Measurements from ENCODE around the gene LIPT2.
"Not testable (repeated sequence)": the region's sequence is repeated elsewhere in the genome, so short reads cannot be mapped to it uniquely, and the experiment has no call there.

LIPT2 gene

DNA sequence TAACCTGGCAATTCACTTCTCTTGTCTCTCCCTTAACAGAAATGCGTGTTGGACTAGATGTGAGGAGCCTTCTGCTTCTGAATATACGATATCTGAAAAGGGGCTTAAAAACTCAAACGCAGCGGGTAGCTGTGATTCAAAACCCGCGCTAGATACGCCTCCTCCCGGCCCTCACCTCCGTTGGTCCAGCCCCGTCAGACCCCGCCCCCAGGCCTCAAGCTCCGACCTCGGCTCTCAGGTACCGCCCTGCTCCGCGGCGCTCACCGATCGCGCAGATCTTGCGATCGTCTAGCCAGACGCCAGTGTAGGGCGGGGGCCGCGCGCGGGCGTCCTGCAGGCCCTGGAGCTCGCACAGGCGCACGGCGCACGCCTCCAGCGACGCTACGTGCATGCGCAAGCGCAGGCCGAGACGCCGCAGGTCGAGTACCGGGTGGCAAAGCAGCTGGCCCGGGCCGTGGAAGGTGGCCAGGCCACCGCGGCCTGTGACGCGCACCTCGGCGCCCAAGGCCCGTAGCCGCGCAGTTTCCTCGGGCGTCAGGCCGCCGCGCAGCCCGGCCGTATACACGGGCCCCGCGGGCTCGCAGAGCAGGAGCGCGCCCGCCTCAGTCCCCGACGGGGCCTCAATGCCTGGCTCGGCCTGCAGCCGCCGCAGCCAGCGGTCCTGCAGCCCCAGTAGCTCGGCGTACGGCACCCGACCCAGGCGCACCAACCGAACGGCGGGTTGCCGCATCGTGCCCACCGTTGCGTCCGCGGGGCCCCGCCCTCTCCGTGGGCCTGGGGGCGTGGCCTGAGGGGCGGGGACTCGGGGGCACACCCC, at the start of gene LIPT2:
Gene LIPT2, minus strand, starts transcription at position 751 of the 817 bp plus-strand sequence. Its CDS starts 21 bp downstream, at position 730.
- DNase-seq: peak; percentile 79

- no peak for DNase-seq
Measured at GRCh38 chr11:74541466-74541865, 47.9 kb upstream of the LIPT2 start.

DNA sequence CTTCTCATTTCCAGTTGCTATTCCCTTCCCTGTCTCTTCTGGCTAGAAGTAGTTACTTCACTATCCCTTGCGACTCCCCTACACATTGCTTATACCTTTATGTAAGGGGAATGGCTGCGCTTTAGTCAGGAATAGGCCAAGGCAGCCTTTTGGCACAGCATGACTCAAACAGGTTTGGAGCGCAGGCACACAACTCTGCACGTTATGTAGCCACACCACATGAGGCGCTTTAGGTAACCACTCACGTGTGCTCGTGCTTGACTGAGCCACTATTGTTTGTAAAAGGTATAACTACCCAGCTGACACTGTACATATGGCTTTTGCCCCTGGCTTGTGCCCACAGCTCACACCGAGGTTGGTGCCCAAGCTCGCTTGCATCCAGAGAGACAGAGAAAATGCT, 46.7 kb upstream of the LIPT2 start:
- DNase-seq: no peak

GRCh38 chr11:74538680-74539079, 45.2 kb upstream of the LIPT2 start:
- DNase-seq: no peak

- no peak for DNase-seq
Measured at GRCh38 chr11:74535371-74536160, 42.0 kb upstream of the LIPT2 start.

GRCh38 chr11:74534946-74535275, 41.4 kb upstream of the LIPT2 start:
- DNase-seq: not testable (repeated sequence)

GRCh38 chr11:74534216-74534945, 40.9 kb upstream of the LIPT2 start:
- DNase-seq: no peak

GRCh38 chr11:74533421-74533820, 39.9 kb upstream of the LIPT2 start:
- DNase-seq: no peak

- no peak for DNase-seq
Measured at GRCh38 chr11:74532501-74533246, 39.1 kb upstream of the LIPT2 start.

DNA sequence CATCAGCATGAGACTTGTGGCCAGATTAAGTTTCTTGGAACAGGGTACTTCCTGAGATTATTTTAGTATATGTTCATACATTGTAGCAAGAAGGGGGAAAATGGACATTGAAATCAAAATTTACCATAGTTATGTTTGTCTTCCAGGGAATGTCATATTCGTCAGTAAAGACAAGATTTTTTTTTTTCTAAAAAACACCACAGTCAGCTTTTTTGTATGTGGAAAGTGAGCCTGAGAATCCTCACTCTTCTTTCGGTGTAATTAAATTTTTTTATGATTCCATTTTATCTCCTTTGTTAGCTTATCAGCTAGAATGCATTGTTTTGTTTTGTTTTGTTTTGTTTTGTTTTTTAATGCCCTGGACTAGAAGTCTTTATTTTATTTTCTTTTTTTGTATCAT, 31.5 kb upstream of the LIPT2 start:
- DNase-seq: no peak

DNA sequence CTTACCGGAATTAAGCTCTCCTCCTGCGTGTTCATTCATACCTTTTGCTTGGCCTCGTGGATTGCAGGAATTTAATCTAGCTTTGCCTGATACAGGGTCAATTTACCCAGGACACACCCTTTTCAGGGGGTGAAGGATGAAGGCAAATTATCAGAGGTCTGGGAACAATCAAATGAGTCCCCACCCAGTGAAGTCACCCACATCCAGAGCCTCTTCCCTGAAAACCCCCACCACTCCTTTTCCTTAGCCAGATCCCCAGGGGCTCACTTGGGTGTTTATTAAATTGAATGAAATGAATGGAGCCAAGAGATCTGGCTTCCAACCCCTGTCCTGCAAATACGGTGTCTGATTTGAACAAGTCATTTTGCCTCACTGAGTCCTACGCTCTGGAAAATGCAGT, 31.0 kb upstream of the LIPT2 start:
- DNase-seq: no peak

DNA sequence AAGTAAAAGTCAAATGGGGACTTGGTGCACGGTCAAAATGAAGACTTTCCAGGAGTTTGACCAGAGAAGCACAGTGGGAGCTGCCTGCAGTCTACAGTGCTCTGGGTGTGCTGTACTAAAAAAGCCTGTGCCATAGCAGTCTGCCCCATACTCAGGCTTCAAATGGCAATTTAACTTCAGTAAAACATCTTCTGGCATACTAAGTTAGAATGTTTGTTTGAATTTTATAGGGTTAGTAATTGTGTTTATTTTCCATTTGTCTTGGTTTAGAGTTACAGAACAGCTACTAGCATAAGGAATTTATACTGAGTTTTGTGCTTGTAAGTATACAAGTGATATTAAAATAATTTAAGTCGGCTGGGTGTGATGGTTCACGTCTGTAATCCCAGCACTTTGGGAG, 29.3 kb upstream of the LIPT2 start:
- DNase-seq: no peak

DNA sequence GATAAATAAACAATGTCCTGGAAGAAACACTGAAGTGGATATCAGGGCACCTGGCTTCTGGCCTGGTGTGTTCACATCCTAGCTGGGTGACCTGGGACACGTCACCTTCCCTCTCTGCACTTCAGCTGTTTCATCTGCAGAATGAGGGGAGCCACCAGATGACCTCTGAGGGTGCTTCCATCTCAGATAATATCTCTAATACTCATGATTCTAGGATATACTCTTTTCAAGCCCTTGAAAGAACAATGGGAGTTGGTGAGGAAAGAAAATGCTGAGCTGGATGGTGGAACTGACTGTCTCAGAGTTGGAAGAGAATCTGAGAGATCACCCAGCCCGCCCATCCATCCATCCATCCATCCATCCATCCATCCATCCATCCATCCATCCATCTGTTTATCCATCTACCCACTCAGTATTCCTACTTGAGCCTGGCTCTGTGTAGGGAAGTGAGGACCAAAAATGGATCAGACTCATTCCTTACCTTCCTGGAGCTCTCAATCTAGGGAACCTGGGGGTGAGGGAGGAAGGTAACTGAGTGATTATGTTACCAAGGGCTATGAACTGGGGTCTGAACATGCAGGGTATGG, 28.2 kb upstream of the LIPT2 start:
- no peak for DNase-seq

DNA sequence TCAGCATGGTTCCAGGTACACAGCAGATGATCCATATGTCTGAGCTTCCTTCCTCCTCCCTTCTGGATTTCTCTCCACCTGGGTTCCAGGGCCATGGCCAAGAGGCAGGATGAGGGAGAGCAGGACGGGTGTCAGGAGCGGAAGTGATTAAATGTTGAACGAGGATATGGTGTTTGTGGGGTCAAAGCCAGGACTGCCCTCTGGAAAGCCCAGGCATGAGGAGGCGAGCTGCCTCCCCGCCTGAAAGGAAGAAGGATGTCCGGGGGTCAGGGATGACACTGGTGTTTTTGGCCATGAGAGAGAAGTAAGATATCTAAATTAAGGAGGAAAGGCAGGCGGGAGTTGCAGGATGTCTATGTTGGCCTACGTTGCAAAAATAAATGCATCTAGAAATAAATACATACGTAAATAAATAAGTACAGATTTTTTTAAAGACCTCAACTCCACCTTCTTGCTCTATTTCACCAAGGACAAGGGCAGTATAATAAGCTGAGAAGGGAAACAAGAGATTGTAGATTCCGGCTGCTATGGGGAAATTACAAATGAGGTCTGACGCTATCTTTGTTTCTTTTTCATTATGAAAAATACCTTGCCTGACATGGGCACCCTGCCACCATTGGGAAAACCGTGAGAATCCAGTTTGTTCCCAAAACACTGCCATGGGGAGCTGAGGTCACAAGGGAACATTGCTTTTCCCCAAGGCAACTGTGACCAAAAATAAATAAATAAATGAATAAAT, 27.6 kb upstream of the LIPT2 start:
- DNase-seq: no peak

GRCh38 chr11:74520316-74520715, 26.8 kb upstream of the LIPT2 start:
- no peak for DNase-seq

DNA sequence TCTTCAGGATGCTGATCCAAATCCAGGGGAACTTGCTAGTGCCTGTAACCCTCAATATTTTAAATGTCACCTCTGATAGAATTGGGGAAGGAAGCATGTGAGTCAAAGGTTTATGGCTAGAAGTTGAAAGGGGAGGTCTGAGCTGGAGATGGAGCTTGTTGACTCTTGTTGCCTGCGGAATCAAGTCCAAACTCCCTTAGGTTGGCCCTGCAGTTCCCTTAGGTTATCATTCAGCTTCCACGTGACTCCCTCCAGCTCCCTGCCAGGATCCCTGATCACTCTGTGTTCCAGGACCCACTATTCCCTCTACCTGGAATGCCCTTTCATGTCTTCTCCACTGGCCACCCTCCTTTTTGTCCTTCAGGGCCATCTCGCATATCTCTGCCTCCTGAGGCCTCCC, 26.2 kb upstream of the LIPT2 start:
- DNase-seq: no peak

GRCh38 chr11:74517592-74517991, 24.1 kb upstream of the LIPT2 start:
- DNase-seq: not testable (repeated sequence)

DNA sequence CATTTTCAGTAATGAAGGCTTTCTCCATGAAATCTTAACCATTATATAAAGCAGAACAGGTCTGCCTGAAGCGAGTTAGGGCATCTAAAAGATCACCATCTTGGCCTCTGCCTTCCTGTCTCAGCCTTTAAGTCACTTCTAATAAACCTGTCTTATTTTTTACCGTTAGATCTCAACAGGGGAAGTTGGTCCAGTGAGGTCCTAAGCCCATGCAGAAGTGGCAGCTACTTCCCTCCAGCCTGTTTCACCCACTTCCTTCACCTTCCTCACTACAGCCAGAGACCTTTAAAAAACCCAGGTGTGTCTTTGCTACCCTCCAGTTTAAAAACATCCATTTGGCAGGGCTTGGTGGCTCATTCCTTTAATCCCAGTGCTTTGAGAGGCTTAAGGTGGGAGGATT, 14.1 kb upstream of the LIPT2 start:
- no peak for DNase-seq

DNA sequence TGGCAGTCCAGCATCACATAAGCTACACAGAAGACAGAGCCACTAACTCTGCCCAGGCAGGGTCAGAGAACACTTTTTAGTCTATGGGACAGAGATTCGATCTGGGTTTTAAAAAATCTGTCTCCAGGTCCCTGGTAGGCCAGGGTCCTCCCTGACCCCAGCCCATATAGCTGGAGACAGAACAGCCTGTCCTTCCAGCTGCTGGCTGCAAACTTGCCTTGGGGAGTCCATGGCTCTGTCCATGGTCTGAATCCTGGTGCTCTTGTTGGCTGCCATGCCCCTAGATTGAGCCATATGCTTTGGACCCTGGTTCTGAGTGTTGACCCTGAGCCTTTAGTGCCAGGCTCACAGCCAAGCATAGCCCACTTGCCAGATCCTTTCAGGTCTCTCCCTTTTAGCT, 13.3 kb upstream of the LIPT2 start:
- DNase-seq: no peak

GRCh38 chr11:74505911-74506310, 12.4 kb upstream of the LIPT2 start:
- DNase-seq: no peak

DNA sequence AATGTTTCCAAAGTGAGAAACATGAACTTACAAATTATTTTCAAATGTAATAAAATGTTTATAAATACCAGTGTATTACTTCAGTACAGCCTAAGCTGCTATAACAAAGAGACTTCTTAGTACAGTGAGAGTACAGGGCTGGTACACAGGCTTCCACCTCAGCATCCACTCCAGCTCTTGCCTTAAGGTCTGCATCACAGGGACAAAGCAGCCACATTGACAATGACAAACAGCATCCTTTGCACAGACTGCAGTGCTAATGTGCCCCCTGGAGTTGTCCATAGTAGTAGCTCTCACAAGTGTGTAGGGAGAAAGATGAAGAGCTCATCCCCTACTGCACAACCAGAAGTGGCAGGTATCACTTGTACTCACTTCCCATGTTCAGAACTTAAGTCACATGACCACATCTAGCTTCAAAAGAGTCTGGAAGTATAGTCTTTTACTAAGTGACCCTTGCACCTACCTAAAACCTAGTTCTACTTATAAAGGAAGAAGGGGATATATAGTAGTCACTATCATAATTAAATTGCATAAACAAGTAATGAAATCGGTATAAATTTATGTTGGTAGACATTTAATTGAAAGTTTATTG, 10.7 kb upstream of the LIPT2 start:
- DNase-seq: no peak
